GM12878 (cell line): Measurements from ENCODE around the gene RNF112. TPM values are rescaled to one million over a fixed set of nuclear protein-coding genes. Genes with fewer than 3 reads are reported as not detected.

Experiments used
- ATAC-seq: fragments of 200-7000 bp; cut with Tn5 transposase; 3 replicates; pipeline ENCODE4 v1.9.1; 2020; ENCODE audit warnings: mild to moderate bottlenecking, moderate library complexity
- BruUV-seq: library from RNA; stranded (reverse); fragments of 400-500 nt; replicated peaks from 2 replicates; lab custom pipeline; 2021; lab: Mats Ljungman, UMichigan
- CTCF ChIA-PET: fragments of 300-600 bp; sonication (Branson Sonifier 250); formaldehyde crosslinking; extraction: SDS; loops from one replicate; lab custom pipeline; 2021; ENCODE audit warnings: inconsistent platforms; lab: Yijun Ruan, JAX
- POLR2A ChIA-PET: fragments of 350-600 bp; formaldehyde crosslinking; extraction: SDS; loops from one replicate; lab custom pipeline; 2021; ENCODE audit warnings: inconsistent platforms; lab: Charles Lee
- RAD21 ChIA-PET: fragments of 300-600 bp; sonication (Branson Sonifier 250); formaldehyde crosslinking; loops from one replicate; lab custom pipeline; 2023; ENCODE audit warnings: antibody characterized with exemption; ENCODE audit not compliant: unreplicated experiment; lab: Charles Lee
- SMC1A ChIA-PET: fragments of 300-600 bp; sonication (Branson Sonifier 250); formaldehyde crosslinking; loops from one replicate; lab custom pipeline; 2023; ENCODE audit not compliant: unreplicated experiment, uncharacterized antibody; lab: Charles Lee
- DNase-seq: peaks from one replicate; pipeline ENCODE4 v3.0.0-alpha.2; 2011; ENCODE audit warnings: low read depth, low spot score
- FAIRE-seq: peaks from 3 replicates; lab custom pipeline; 2011; peaks lifted over from hg19 to GRCh38; lab: Jason Lieb, UNC
- H2AFZ ChIP-seq: 2 replicates; pipeline ENCODE4 v1.6.0; 2011; ENCODE audit warnings: low read depth, low read length, control low read depth; ENCODE audit not compliant: control insufficient read depth
- H3K27ac ChIP-seq: 2 replicates; pipeline ENCODE4 v1.5.1; 2011; ENCODE audit warnings: control low read depth; ENCODE audit not compliant: control insufficient read depth, insufficient read depth
- H3K27me3 ChIP-seq, 2 experiments: replicated peaks in 1 of 2; 2 replicates each; pipeline versions ENCODE4 v1.6.0 to v1.6.1; 2011; ENCODE audit warnings: low read length in 1 of 2; ENCODE audit not compliant: control insufficient read depth in 2 of 2, insufficient read depth in 2 of 2
- H3K36me3 ChIP-seq, 2 experiments: 2 replicates each; pipeline ENCODE4 v1.5.1; 2011; ENCODE audit warnings: low read length in 1 of 2; ENCODE audit not compliant: control insufficient read depth in 2 of 2, insufficient read depth in 2 of 2
- H3K4me1 ChIP-seq: 2 replicates; pipeline ENCODE4 v1.6.1; 2011; ENCODE audit warnings: mild to moderate bottlenecking, low read length, moderate library complexity, mixed read lengths; ENCODE audit not compliant: control insufficient read depth, insufficient read depth
- H3K4me2 ChIP-seq: 2 replicates; pipeline ENCODE4 v1.6.0; 2011; ENCODE audit warnings: control low read depth; ENCODE audit not compliant: control insufficient read depth, insufficient read depth
- H3K4me3 ChIP-seq: fragments of 200-600 bp; sonication (generic); 2 replicates; pipeline ENCODE4 v1.5.1; 2016
- H3K79me2 ChIP-seq: 2 replicates; pipeline ENCODE4 v1.6.0; 2011; ENCODE audit warnings: low read length; ENCODE audit not compliant: control insufficient read depth, insufficient read depth
- H3K9ac ChIP-seq: 2 replicates; pipeline ENCODE4 v1.8.0; 2011; ENCODE audit warnings: low read length, control low read depth, mixed read lengths; ENCODE audit not compliant: control insufficient read depth, insufficient read depth
- H3K9me3 ChIP-seq: replicated peaks from 3 replicates; pipeline ENCODE4 v1.5.1; 2011; ENCODE audit warnings: mild to moderate bottlenecking, low read length; ENCODE audit not compliant: control insufficient read depth, insufficient read depth
- H4K20me1 ChIP-seq: 2 replicates; pipeline ENCODE4 v1.6.0; 2011; ENCODE audit not compliant: control insufficient read depth, insufficient read depth
- BHLHE40 ChIP-seq, 2 experiments: fragments of 450-650 bp in 1 of 2; IDR thresholded peaks; 2 replicates each; pipeline ENCODE4 v1.6.1; 2011 to 2017; ENCODE audit warnings: low read depth in 2 of 2, borderline replicate concordance in 1 of 2, improper control_type of control experiment in 1 of 2, low read length in 1 of 2, mild to moderate bottlenecking in 1 of 2
- CEBPB ChIP-seq, 2 experiments: fragments of 150-350 bp in 1 of 2; IDR thresholded peaks; 2 replicates each; pipeline ENCODE4 v1.6.1; 2012 to 2014; ENCODE audit warnings: low read depth in 2 of 2, low read length in 2 of 2, borderline replicate concordance in 1 of 2, inconsistent platforms in 1 of 2
- MYC ChIP-seq: IDR thresholded peaks from 2 replicates; pipeline ENCODE4 v1.6.1; 2011; ENCODE audit warnings: mild to moderate bottlenecking, low read length, moderate library complexity, inconsistent platforms; ENCODE audit not compliant: insufficient read depth, insufficient replicate concordance, insufficient read length, severe bottlenecking
- NKRF ChIP-seq: fragments of 450-650 bp; conservative IDR thresholded peaks from 2 replicates; pipeline ENCODE4 v1.6.1; 2017; ENCODE audit warnings: mild to moderate bottlenecking, moderate library complexity
- PAX5 ChIP-seq: IDR thresholded peaks from 2 replicates; pipeline ENCODE4 v1.6.1; 2011; ENCODE audit warnings: low read depth, low read length, borderline replicate concordance
- SREBF1 ChIP-seq: IDR thresholded peaks from 2 replicates; pipeline ENCODE4 v1.6.1; 2012; ENCODE audit warnings: mild to moderate bottlenecking, low read length
- SUZ12 ChIP-seq: fragments of 200-600 bp; sonication (generic); IDR thresholded peaks from one replicate; pipeline ENCODE4 v1.6.1; 2018; ENCODE audit warnings: antibody characterized with exemption, mild to moderate bottlenecking; ENCODE audit not compliant: unreplicated experiment
- WGBS: methylation state at CpG from one replicate; pipeline ENCODE4 v1.1.6; 2016; ENCODE audit warnings: low lambda C conversion rate; ENCODE audit not compliant: insufficient replicate concordance, insufficient coverage; ENCODE audit errors: missing lambda C conversion rate; 5-methylcytosine and 5-hydroxymethylcytosine counted together
- in situ Hi-C: fragments of 300-500 bp; cut with MboI; formaldehyde crosslinking; loops from 9 replicates; pipeline ENCODE4 v1.14.3; 2018; ENCODE audit warnings: mixed read lengths
- intact Hi-C: fragments of 100-400 bp; cut with micrococcal nuclease; formaldehyde crosslinking; loops from one replicate; pipeline ENCODE4 v1.14.2; 2022; ENCODE audit not compliant: unreplicated experiment
- polyA plus RNA-seq, 11 experiments: library from polyadenylated mRNA; depleted of rRNA in 4 of 11; unstranded in 6 of 11; stranded (reverse) in 5 of 11; fragments of >200 nt; fragmentation: Nextera tagmentation in 4 of 11; fragmentation: Illumina TruSeq in 1 of 11; extraction: Ambion mirVana in 4 of 11; extraction: Trizol in 1 of 11; gene quantifications; 1 replicate in 1 of 11; 2 replicates in 10 of 11; pipeline versions ENCODE4 v1.2.1 to v1.2.3, GENCODE V29; 2011 to 2016; ENCODE audit warnings: inconsistent platforms in 2 of 11, missing spikeins in 2 of 11, low read depth in 1 of 11
- total RNA-seq, 4 experiments: library from RNA; depleted of rRNA in 3 of 4; stranded (reverse); fragments of >200 nt in 3 of 4; fragmentation: Illumina TruSeq in 1 of 4; extraction: Trizol in 1 of 4; gene quantifications; 2 replicates each; pipeline versions ENCODE4 v1.2.1 to v1.2.3, GENCODE V29; 2013 to 2021

The RNF112 gene
- total and polyA plus RNA-seq, 10 of the 15 experiments (the other 5 are each of a cell fraction or from before 2014, with no cell fraction given), result not detected

- RAD21 ChIA-PET, result interaction anchor here (0.8 to 4.4 kb wide), 4 partner anchors 13 to 401 kb away, joined by 3 to 35 read pairs (median 4); partner anchors contain the start of gene MAPK7
Measured at GRCh38 chr17:19364699-19365498, 46.1 kb upstream of the RNF112 start.

More at GRCh38 chr17:19364699-19365498, 46.1 kb upstream of the RNF112 start:
- Histone ChIP-seq H3K27ac (no peak overlapping the region), H3K9ac (no peak overlapping the region), H3K4me2 (no peak overlapping the region), H3K36me3 (no peaks in the 10 kb centered on the region), H3K4me3 (no peak overlapping the region), H3K4me1 (peaks cover 7% of the 10 kb centered on the region), H4K20me1 (no peaks in the 10 kb centered on the region), H2AFZ (no peak overlapping the region), H3K9me3 (no peaks in the 10 kb centered on the region), H3K79me2 (no peaks in the 10 kb centered on the region)
- FAIRE-seq, result no peak
- CTCF ChIA-PET, result interaction anchor here (0.6 to 4.6 kb wide), 5 partner anchors 10 to 148 kb away, joined by 3 to 66 read pairs (median 4); partner anchors contain the start of gene MAPK7
- POLR2A ChIA-PET, result interaction anchor here (1.2 kb wide), 1 partner anchor 13 kb away, joined by 5 read pairs; the partner anchor contains the start of gene MAPK7
- no TSS peak for BruUV-seq
- 44% methylated on average over 14 of the region's 14 CpGs for WGBS
- intact Hi-C loops, result loop anchor here (5.0 to 10.0 kb wide), 2 partner anchors 147 to 280 kb away; partner anchors contain the start of gene ALDH3A2
- SMC1A ChIA-PET, result interaction anchor here (0.9 to 2.2 kb wide), 4 partner anchors 11 to 401 kb away, joined by 3 to 8 read pairs (median 5); partner anchors contain the start of gene MAPK7
- no peak for ATAC-seq
- no peak for TF ChIP-seq SREBF1
- TF ChIP-seq MYC, result no peak
- no peak for TF ChIP-seq NKRF
- TF ChIP-seq BHLHE40 (IDR thresholded peaks at IDR 0.05; ENCODE audit: borderline replicate concordance in 1 of 2, low read depth in 2 of 2, low read length in 1 of 2), result no peak
- TF ChIP-seq CEBPB (IDR thresholded peaks at IDR 0.05; ENCODE audit: borderline replicate concordance in 1 of 2, low read depth in 2 of 2, low read length in 2 of 2), result no peak
- no peak for TF ChIP-seq SUZ12
- no peak for TF ChIP-seq PAX5
- TF ChIP-seq, all 136 proteins: peak for 0
- no peak for DNase-seq
- in situ Hi-C loops, result loop anchor here (5.0 kb wide), 2 partner anchors 82 to 397 kb away; no protein-coding TSS in a partner anchor
- no peaks in the 10 kb centered on the region; a peak in 2 of 4 replicates for H3K27me3 ChIP-seq
